HG02588 (cell line): ENCODE results near the gene COPZ2.
"Not testable (repeated sequence)": the region's sequence is repeated elsewhere in the genome, so short reads cannot be mapped to it uniquely, and the experiment has no call there.

Source experiments
- ATAC-seq: cut with Tn5 transposase; IDR thresholded peaks from one replicate; pipeline ENCODE4 v1.9.1; 2021; ENCODE audit warnings: mild to moderate bottlenecking, moderate library complexity; ENCODE audit not compliant: unreplicated experiment

COPZ2 gene

DNA sequence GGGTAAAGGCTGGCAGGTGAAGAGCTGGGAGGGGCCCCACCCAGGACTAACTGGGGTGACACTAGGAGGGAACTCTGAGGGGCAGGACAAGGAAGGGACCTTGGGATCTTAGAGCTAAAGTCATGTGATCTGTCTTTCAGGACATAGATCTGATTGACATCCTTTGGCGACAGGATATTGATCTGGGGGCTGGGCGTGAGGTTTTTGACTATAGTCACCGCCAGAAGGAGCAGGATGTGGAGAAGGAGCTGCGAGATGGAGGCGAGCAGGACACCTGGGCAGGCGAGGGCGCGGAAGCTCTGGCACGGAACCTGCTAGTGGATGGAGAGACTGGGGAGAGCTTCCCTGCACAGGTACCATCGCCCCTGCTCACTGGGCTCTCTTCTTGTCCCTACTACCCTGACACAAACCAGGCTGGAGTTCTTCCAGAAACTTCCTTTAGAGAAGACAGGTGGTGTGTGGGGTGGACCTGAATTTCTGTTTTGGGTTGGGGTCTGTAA is 18.7 kb upstream of the COPZ2 start:
- no peak for ATAC-seq

DNA sequence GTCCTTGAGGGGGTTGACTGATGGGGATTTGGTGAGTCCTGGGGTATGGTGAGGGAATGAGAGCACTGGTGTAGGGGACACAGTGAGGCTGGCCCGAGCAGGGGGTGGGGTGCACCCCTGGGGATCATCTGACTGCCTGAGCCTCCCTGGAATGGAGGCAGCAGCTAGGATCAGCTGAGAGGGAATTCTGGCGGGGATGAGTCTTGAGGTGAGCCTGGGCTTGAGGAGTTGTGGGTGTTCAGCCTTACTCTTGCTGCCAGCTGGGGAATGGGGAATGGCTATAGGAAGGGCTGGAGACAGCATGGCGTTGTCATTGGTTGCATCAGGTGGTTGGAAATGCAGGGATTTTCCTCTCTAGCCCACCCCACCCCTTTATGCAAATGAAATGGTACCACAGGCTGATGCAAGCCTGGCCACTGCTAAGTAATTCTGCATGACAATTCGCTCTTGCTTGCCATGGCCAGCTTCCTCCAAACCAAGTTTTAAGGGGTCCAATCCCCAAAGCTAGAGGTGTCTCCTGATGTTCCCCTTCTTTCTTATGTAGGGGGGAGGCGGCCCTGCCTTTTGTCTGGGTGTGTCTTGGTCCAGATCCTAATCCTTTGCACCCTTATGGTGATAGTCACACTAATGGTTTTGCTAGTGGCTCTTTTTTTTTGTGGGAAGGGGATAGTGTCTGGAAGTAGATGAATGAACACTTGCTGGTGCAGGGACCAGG is 18.1 kb upstream of the COPZ2 start:
- ATAC-seq: peak; percentile 52

DNA sequence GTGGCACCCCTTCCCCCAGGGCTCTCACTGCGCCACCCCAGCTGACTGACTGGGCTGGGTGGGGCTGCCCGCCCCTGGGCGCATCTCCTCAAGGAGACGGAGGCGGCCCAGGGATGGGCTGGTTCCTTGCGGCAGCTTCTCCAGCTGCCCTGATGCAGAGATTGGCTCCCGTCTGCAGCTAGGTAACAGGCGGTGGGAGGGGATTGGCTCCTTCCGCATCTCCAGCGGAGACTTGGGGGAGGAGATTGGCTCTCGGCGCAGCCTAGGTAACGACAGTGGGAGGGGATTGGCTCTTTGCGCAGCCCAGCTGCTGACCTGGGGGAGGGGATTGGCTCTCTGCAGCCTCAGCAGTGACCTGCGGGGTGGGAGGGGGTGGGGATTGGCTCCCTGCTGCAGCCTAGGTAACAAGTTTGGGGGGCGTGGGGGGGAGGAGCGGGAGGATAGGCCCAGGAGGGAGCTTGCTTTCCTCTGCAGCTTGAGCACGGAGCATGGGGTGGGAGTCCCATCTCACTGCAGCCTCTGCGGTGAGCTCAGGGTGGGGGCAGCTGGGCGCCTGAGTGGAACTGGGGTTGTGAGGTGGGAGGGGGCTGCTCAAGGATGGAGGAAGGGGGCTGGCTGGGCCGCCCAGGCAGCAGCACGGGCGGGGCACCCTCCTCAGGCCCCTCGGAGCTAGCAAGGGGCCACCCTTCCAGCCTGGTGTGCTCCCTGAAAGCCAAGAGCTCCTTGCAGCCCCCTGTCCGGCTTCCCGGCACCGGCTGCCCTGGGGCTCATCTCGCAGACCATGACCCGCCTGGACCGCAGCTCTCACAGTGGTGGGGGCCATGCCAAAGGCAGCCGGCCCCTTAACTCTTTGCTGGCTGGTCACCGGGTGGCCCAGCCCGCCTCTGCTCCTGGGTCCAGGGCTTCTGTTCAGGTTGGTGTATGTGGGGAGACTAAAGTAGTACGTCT is 16.9 kb upstream of the COPZ2 start:
- ATAC-seq: no peak

DNA sequence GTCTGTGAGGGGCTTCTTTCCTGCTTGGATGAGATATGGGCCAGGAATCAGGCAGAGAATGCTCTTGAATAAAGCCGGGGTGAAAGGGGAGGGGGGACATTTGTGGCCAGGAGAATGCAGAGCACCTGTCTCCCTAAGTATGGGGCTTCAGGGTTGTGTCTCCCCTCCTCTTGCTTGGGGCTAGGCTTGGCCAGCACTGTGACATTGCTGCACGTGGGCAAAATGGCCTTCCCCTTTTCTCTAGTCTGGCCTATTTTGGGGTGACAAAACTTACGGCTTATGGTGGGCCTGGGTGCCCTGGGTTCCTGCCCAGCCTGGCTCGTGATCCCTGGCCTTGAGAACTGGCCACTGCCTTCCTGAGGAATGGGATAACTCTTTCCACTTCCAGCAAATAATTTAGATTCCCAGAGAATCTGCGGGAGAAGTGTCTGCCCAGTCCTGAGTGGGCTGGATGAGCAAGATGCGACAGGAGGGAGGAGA is 16.2 kb upstream of the COPZ2 start:
- no peak for ATAC-seq

DNA sequence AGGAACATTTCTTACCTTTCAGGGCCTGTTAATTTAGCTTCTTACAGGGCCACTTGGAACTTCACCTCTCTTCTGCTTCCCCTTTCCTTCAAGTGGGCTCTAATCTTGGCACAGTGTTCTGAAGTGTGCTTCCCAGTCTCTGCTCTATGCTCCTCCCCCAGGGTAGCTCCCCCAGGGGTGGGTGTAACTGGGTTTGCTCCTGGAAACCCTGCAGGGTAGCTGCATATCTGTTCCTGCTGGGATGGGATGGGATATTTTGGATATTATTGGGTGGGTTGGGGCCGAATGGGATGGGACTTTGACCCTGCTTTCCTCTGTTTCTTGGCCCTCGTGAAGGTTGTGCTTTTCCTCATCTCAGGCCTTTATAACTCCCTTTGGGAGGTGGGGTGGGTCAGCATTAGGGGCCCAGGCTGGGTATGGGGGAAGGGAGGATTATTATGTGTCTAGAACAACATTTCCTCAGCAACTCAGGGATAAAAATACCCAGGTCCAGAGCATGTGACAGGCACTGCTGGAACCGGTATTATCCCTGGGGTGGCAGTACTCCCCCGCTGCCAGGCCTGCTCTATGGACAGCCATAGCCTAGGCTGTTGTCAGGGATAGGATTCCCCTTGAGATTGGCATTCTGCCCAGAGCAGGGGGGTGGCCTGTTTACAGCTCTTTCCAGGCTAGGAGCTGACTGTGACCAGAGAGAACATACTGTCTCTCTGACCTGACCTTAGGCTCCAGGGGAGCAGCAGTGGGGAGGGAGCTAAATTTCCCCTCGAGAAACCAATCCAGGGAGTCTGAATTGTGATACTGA is 15.6 kb upstream of the COPZ2 start:
- no peak for ATAC-seq

DNA sequence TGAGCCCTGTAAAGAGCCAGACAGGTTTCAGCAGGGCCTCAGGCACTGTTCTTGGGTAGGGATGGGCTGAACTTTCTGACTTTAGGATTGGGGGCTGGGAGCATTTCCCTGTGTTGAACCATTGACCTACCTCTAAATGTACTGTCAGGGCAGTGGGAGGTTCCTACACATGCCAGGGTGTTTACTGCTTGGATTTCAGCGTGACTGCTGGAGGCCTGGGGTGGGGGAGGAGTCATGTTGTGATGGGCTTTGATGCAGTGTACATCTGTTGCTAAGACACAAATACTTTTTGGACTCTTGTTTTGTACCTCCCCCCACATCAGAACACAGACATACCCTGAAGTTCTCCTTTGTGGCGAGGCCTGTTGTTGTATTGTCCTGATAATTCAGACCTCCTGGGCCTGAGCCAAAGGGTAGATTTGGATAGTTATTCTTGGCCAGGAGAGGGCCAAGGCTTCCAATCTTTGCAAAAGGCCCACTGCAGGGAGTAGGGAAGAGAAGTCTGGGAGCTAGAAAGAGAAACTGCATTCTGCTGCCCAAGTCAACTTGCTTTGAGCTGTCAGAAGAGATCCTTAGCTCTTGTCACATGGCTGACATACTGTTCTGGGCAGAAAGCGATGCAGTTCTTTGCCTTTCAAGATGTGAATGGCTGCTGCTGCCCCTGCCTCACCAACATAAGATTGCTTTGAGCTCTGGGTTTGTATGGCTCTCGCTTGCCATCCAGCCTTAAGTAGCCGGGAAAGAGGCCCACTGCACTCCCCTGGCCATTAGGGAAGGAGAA is 14.3 kb upstream of the COPZ2 start:
- no peak for ATAC-seq

DNA sequence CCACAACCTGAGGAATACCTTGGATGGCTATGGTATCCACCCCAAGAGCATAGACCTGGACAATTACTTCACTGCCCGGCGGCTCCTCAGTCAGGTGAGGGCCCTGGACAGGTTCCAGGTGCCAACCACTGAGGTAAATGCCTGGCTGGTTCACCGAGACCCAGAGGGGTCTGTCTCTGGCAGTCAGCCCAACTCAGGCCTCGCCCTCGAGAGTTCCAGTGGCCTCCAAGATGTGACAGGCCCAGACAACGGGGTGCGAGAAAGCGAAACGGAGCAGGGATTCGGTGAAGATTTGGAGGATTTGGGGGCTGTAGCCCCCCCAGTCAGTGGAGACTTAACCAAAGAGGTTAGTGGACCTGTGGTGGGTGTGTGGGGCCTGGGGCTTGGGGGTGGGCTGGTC is 13.7 kb upstream of the COPZ2 start:
- no peak for ATAC-seq

DNA sequence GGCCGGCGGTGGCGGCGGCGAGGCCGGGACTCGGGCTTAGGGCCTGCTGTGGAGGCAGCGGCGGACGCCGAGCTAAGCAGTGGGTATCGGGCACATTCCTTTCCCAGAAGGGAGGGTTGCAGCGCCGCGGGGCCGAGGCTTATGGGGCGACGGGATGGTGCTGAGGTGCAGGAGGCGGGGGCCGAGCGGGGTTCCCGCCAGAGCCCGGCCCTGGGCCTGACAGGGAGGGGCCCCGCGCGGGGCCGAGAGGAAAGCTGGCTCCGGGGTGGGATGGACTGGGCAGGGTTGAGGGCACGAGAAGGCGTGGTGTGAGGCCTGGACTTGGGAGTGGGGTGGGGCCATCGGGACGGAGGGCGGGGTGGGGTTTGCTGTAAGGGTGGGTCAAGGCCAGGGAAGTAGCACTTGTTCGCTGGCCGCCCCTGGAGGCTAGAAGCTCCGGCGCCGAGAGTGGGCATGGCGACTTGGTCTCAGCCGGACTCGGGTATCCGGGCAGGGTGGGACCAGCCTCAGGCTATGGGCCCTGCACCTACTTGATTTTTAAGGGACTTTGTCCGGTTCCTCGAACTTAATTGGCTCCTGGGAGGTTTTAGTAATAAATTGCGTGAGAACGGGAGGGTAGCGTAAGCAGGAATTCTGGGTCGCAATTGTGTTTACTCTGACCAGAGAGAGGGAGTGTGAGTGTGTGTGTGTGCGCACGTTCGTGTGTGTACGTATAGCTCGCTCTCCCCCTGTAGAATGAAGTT is 11.0 kb upstream of the COPZ2 start:
- peak; percentile 35 for ATAC-seq

DNA sequence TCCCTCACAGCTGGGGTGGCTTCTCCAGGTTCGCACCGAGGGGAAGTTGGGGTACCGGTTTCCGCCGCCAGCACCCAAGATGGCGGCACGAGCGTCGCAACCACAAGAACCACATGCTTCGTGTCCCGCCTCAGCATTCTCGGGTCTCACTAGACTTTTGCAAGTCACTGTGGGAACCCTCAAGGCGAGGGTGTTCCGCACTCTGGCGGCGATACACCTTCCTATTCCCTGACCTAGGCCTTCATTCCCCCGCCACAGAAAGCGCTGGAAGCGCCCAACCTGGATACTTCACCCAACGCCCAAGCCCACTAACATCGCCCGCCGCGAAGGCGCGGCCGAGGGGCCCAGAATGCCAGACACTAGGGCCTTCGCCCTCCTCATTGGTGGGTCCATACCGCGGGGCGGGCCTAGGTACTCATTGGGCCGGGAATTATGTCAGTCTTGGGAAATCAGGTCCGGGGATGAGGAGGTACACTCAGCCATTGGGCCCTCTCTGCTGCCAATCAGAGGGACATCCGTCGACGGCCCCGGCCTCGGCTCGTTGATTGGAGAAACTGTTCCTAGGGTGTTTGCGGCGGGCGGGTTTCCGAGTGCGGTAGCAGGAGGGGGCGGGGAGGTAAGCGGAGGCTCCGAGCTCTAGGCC is 10.3 kb upstream of the COPZ2 start, which contains the start of gene NFE2L1:
Gene NFE2L1 (plus strand): TSS at position 619 of the 643 bp plus-strand sequence. CDS start 2,760 bp downstream, outside the sequence.
- ATAC-seq: peak; percentile 87

DNA sequence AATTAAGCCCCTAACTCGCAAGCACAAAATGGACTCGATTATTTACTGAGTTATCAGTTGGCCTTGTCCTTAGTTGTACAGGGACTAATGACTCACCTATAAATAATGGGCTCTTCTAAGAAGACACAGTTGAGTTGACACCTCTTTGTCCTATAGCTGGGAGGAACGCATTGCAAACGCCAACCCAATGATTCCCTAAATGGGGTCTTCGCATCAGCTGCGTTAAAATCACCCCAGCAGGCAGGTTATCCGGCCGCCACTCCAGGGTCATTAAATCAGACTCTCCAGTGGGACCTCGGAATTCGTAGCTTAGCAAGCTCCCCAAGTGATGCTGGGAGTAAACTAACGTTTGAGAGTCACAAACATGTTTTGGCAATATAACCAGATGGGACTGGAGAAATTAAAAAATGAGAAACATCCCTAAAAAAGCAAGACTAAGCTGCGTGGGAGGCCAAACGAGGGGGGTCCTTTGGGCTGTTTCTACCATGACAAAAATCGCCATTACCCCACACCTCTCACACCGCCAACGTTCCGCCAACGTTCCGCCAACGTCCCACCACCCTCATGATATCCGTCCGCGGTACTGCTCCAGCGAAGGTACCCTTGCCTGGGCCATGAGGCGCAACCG is 9.6 kb upstream of the COPZ2 start:
- ATAC-seq: no peak

DNA sequence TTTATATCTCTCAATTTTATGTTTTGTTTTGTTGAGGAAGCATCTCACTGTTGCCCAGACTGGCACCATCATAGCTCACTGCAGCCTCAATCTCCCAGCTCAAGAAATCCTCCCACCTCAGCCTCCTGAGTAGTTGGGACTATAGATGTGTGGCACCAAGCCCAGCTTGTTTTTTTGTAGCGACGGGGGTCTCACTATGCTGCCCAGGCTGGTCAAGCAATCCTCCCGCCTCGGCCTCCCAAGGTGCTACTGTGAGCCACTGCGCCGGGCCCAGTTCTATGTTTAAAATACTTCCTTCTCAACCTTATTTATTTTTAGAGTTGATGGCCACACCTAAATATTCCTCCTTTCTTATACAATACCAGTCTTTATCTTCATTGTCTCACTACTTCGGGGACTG is 8.7 kb upstream of the COPZ2 start:
- ATAC-seq: no peak

DNA sequence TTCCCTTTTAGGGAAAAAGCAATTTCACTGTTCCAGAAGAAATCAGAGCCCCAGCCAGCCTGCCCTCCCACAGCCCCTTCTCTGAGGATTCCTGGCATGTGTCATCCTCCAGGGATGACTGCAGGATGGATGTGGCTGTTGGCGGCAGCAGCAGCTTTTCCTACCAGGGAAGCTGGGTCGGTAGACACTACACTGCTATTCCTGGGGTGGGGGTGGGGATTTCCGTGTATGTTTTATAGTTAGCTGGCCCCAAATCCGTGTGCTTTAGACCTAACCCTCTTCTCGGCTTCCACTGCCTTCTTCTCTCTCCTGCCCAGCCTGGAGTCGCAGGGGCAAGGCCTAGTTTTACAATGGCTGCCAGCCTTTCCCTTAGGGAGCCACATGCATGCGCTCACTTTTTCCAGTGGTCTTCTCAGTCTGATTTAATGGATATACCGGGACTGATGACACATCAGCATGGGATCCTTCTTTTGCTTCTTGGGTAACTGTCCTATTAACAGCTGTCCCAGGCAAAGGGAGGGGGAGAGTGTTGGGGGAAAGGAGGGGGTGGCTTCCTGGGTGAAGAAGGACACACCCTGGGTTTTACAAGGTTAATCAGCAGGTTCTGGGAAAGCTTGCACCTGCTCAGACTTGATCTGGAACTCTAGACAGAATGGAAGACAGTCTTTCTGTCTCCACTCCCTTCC is 7.9 kb upstream of the COPZ2 start:
- no peak for ATAC-seq

DNA sequence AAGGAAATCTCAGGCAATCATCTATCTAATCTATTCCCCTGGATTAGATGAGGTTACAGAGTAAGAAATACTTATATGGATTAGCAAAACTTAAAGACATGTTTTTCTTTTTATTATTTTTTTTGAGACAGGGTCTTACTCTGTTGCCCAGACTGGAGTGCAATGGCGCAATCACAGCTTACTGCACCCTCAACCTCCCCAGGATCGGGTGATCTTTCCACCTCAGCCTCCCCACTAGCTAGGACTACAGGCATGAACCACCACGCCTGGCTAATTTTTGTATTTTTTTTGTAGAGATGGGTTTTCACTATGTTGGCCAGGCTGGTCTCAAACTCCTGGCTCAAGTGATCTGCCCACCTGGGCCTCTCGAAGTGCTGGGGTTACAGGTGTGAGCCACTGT is 7.3 kb upstream of the COPZ2 start:
- ATAC-seq: no peak

DNA sequence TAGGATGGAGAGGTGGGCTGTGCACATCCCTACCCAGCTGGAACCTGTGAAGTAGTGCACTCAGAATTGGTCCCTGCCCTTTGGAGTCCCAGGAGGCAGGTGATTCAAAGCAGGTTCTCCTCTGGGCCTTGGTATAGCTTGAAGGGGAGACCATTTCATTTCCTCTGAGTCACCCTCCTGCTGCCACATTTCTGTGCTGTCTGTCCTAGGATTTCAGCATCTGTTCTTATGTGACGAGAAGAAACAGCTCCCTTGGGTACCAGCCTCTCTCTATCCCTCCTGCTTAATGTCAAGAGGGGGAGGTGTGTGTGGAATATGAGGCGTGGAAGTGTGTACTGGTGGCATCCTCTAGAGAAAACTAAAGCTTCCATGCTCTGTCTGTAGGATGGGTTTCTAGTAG is 5.6 kb upstream of the COPZ2 start:
- ATAC-seq: no peak

DNA sequence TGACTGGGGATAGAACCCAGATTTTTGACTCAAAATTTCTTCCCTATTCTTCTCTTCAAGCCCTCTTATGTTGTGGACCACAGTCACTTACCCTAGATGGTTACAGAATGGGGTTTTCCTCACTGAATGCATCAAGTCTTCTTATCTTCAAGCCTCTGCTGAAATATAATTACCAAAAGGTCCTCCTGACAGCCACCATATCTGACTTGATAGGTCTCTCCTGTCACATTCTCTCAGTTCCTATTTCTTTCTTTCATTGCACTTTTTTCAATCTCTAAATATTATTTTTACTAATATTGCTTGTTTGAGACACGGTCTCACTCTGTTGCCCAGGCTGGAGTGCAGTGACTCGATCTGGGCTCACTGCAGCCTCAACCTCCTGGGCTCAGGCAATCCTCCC is 1.1 kb upstream of the COPZ2 start:
- no peak for ATAC-seq

DNA sequence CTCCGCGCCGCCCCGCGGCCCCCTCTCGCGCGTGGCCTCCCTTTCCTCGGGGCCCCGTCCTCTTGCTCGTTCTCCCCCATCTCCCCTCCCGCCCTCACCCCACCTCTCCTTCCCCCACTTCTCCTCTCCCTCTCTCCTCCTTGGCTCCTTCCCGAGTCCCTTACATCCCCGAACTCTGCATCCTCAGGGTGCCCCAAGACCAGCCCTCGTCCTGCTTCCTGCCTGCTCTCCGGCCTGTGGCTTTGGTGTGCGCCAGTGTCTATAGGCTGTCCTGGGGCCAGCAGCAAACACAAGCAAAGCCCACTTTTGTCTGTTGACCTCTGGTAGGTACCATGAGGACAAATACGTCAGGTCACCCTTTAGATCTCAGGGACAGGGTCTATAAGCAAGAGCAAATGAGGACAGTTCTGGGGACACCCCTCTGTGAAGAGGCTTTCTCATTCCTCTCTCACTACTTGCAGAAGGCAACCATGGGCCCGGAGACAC is 284 bp upstream of the COPZ2 start:
- no peak for ATAC-seq

DNA sequence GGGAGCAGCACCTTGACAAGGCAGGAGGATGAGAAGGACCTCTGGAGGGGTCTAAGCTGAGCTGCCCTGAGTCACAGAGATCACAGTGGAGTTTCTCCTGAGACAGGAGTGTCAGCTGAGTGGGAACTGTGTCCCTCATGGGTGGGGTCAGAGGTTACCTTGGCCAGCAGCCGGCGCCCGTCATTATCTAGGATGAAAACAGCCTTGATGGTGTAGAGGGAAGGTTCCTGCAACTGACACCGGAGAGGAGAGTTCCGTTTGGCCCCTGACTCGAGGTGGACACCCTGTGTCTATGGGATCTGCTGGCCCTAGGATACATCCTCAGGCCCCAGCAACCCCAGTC is 933 bp downstream of the COPZ2 start:
- peak; percentile 5 for ATAC-seq

DNA sequence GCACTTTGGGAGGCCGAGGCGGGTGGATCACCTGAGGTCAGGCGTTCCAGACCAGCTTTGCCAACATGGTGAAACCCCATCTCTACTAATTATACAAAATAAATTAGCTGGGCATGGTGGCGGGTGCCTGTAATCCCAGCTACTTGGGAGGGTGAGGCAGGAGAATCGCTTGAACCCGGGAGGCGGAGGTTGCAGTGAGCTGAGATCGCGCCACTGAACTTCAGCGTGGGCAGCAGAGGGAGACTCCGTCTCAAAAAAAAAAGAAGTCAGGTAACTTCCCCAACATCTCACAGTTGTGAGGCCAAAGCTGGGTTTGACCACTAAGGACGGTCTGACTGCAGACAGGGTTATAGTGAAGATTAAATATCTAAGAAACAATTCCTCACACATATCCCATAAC is 2.9 kb downstream of the COPZ2 start:
- not testable (repeated sequence) for ATAC-seq
